ENCODE measurements around the gene CLN3. TPM values are rescaled to one million over a fixed set of nuclear protein-coding genes. Genes with fewer than 3 reads are reported as not detected.
"Not testable (repeated sequence)": the region's sequence is repeated elsewhere in the genome, so short reads cannot be mapped to it uniquely, and the experiment has no call there.

CLN3 gene
- total RNA-seq, 1 experiment from 2014 or later: 60.9 TPM

- intact Hi-C loops (cut with micrococcal nuclease; ENCODE audit: unreplicated experiment): no loop called here
- POLR2A ChIA-PET: no interaction called here
- ATAC-seq: no peak
Observed at GRCh38 chr16:28502290-28502689, 10.4 kb upstream of the CLN3 start.

DNA sequence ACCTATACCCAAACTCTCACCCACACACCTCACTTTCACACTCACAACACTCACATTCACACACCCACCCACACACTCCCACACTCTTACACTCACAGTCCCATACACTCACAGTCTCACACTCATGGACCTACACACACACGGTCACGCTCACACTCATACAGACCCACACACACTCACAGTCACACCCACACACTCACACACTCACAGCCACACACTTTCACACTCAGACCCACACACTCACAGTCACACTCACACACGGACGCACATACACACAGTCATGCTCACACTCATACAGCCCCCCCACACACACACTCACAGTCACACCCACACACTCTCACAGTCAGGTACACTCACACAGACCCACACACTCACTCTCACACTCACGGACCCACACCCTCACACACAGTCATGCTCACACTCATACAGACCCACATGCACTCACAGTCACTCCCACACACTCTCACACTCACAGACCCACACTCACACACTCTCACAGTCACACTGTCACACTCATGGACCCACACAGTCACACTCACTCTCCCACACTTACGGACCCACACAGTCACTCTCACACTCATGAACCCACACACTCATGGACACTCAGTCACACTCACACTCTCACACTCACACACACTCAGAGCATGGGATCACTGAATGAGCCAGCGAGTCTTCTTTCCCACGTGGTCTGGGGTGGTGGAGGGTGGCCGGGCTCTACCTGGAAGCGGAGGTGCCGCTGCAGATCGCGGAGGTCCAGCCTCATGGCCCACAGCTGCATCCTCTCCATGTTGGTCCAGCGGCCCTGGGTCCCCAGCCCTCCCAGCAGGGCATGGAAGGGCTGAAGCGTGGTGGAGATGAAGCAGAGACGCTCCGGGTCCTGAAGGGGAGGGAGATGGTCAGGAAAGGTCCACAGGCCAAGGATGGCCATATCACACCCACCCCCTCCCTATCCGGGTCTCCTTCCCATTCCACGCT lies 9.7 kb upstream of the CLN3 start:
- Histone ChIP-seq H3K27me3 (ENCODE audit: control insufficient read depth, insufficient read depth, low read length) (no peaks in the 10 kb centered on the region), H3K9me3 (ENCODE audit: control insufficient read depth, insufficient read depth, low read depth, low read length) (no peaks in the 10 kb centered on the region), H3K4me3 (ENCODE audit: low read depth in 2 of 2, low read length in 2 of 2) (no peak overlapping the region), H3K36me3 (ENCODE audit: control insufficient read depth, insufficient read depth, low read length) (no peaks in the 10 kb centered on the region), H3K4me1 (ENCODE audit: control insufficient read depth, insufficient read depth, low read length) (0 out of 2 replicates have a peak, but pooled peaks cover 3% of the 10 kb centered on the region), H3K27ac (ENCODE audit: low read length) (no peak overlapping the region)
- BruUV-seq (replicated peaks): no TSS peak
- CTCF ChIA-PET: no interaction called here
- POLR2A ChIA-PET: no interaction called here
- no peak for TF ChIP-seq TCF7L2 (IDR thresholded peaks at IDR 0.05; ENCODE audit: low read depth, low read length)
- TF ChIP-seq SIN3A (IDR thresholded peaks at IDR 0.05; ENCODE audit: borderline replicate concordance, insufficient read depth, low read depth, low read length): no peak
- TF ChIP-seq, protein P1, sequence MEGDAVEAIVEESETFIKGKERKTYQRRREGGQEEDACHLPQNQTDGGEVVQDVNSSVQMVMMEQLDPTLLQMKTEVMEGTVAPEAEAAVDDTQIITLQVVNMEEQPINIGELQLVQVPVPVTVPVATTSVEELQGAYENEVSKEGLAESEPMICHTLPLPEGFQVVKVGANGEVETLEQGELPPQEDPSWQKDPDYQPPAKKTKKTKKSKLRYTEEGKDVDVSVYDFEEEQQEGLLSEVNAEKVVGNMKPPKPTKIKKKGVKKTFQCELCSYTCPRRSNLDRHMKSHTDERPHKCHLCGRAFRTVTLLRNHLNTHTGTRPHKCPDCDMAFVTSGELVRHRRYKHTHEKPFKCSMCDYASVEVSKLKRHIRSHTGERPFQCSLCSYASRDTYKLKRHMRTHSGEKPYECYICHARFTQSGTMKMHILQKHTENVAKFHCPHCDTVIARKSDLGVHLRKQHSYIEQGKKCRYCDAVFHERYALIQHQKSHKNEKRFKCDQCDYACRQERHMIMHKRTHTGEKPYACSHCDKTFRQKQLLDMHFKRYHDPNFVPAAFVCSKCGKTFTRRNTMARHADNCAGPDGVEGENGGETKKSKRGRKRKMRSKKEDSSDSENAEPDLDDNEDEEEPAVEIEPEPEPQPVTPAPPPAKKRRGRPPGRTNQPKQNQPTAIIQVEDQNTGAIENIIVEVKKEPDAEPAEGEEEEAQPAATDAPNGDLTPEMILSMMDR (IDR thresholded peaks at IDR 0.05): no peak
- no peak for TF ChIP-seq POLR2AphosphoS5 (IDR thresholded peaks at IDR 0.05; ENCODE audit: low read depth, low read length)
- TF ChIP-seq, protein P2, sequence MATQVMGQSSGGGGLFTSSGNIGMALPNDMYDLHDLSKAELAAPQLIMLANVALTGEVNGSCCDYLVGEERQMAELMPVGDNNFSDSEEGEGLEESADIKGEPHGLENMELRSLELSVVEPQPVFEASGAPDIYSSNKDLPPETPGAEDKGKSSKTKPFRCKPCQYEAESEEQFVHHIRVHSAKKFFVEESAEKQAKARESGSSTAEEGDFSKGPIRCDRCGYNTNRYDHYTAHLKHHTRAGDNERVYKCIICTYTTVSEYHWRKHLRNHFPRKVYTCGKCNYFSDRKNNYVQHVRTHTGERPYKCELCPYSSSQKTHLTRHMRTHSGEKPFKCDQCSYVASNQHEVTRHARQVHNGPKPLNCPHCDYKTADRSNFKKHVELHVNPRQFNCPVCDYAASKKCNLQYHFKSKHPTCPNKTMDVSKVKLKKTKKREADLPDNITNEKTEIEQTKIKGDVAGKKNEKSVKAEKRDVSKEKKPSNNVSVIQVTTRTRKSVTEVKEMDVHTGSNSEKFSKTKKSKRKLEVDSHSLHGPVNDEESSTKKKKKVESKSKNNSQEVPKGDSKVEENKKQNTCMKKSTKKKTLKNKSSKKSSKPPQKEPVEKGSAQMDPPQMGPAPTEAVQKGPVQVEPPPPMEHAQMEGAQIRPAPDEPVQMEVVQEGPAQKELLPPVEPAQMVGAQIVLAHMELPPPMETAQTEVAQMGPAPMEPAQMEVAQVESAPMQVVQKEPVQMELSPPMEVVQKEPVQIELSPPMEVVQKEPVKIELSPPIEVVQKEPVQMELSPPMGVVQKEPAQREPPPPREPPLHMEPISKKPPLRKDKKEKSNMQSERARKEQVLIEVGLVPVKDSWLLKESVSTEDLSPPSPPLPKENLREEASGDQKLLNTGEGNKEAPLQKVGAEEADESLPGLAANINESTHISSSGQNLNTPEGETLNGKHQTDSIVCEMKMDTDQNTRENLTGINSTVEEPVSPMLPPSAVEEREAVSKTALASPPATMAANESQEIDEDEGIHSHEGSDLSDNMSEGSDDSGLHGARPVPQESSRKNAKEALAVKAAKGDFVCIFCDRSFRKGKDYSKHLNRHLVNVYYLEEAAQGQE (IDR thresholded peaks at IDR 0.05; ENCODE audit: insufficient read depth in 1 of 2, low read depth in 2 of 2, low read length in 1 of 2): no peak
- intact Hi-C loops (cut with micrococcal nuclease; ENCODE audit: unreplicated experiment) (no loop called here), in situ Hi-C loops (cut with HindIII; ENCODE audit: low pct_unique_long_range_greater_than_20kb, low sequenced_read_pairs) (no loop called here)
- no peak for ATAC-seq
- DNase-seq (ENCODE audit: low read depth, low spot score): no peak

More at GRCh38 chr16:28502290-28502689, 10.4 kb upstream of the CLN3 start:
- no peaks in the 10 kb centered on the region for H3K27me3 ChIP-seq (ENCODE audit: control insufficient read depth, insufficient read depth, low read length)
- no peaks in the 10 kb centered on the region for H3K36me3 ChIP-seq (ENCODE audit: control insufficient read depth, insufficient read depth, low read length)
- no peak overlapping the region for H3K4me3 ChIP-seq (ENCODE audit: low read depth in 2 of 2, low read length in 2 of 2)
- CTCF ChIA-PET: no interaction called here
- H3K27ac ChIP-seq (ENCODE audit: low read length): no peak overlapping the region
- no TSS peak for BruUV-seq (replicated peaks)
- 0 out of 2 replicates have a peak, but pooled peaks cover 3% of the 10 kb centered on the region for H3K4me1 ChIP-seq (ENCODE audit: control insufficient read depth, insufficient read depth, low read length)
- no peaks in the 10 kb centered on the region for H3K9me3 ChIP-seq (ENCODE audit: control insufficient read depth, insufficient read depth, low read depth, low read length)
- in situ Hi-C loops (cut with HindIII; ENCODE audit: low pct_unique_long_range_greater_than_20kb, low sequenced_read_pairs): no loop called here
- no peak for TF ChIP-seq POLR2AphosphoS5 (IDR thresholded peaks at IDR 0.05; ENCODE audit: low read depth, low read length)
- no peak for TF ChIP-seq TCF7L2 (IDR thresholded peaks at IDR 0.05; ENCODE audit: low read depth, low read length)
- TF ChIP-seq, protein P1 (IDR thresholded peaks at IDR 0.05): no peak
- TF ChIP-seq SIN3A (IDR thresholded peaks at IDR 0.05; ENCODE audit: borderline replicate concordance, insufficient read depth, low read depth, low read length): no peak
- TF ChIP-seq, protein P2 (IDR thresholded peaks at IDR 0.05; ENCODE audit: insufficient read depth in 1 of 2, low read depth in 2 of 2, low read length in 1 of 2): no peak
- DNase-seq (ENCODE audit: low read depth, low spot score): no peak

GRCh38 chr16:28500476-28501180 lies 8.8 kb upstream of the CLN3 start:
- H3K9me3 ChIP-seq (ENCODE audit: control insufficient read depth, insufficient read depth, low read depth, low read length); DNase-seq (ENCODE audit: low read depth, low spot score); CTCF ChIA-PET; ATAC-seq; H3K4me3 ChIP-seq (ENCODE audit: low read depth in 2 of 2, low read length in 2 of 2); H3K36me3 ChIP-seq (ENCODE audit: control insufficient read depth, insufficient read depth, low read length); H3K27me3 ChIP-seq (ENCODE audit: control insufficient read depth, insufficient read depth, low read length); POLR2A ChIA-PET; H3K4me1 ChIP-seq (ENCODE audit: control insufficient read depth, insufficient read depth, low read length); in situ Hi-C loops (cut with HindIII; ENCODE audit: low pct_unique_long_range_greater_than_20kb, low sequenced_read_pairs); BruUV-seq (replicated peaks); H3K27ac ChIP-seq (ENCODE audit: low read length); intact Hi-C loops (cut with micrococcal nuclease; ENCODE audit: unreplicated experiment): not testable (repeated sequence)

Data from Panc1 (cell line).